NCI-H345 (cell line): Measurements from ENCODE around the gene CLEC20A.
"Not testable (repeated sequence)": the region's sequence is repeated elsewhere in the genome, so short reads cannot be mapped to it uniquely, and the experiment has no call there.

Experiments used
- DNase-seq: peaks from one replicate; lab custom pipeline; 2025; lab: John Stamatoyannopoulos, UW

Gene CLEC20A

DNA sequence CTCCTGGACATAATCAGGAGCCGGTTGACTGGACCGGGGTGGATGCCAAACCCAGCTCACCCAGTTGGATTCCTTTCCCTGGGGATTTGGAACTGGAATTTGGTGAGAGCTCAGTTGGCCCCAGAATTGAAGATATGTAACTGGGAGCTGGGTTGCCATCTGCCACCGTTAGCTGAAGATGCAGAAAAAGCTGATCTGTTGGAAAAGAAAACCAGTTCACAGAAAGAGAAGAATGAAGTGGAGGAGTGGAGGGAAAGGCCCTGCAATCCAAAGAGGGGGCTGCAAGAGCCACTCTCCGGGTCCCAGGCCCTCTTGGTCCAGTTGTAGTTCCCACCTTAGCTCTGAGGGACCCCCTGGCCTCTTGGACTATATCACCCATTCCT, 32.2 kb upstream of the CLEC20A start:
- no peak for DNase-seq

DNA sequence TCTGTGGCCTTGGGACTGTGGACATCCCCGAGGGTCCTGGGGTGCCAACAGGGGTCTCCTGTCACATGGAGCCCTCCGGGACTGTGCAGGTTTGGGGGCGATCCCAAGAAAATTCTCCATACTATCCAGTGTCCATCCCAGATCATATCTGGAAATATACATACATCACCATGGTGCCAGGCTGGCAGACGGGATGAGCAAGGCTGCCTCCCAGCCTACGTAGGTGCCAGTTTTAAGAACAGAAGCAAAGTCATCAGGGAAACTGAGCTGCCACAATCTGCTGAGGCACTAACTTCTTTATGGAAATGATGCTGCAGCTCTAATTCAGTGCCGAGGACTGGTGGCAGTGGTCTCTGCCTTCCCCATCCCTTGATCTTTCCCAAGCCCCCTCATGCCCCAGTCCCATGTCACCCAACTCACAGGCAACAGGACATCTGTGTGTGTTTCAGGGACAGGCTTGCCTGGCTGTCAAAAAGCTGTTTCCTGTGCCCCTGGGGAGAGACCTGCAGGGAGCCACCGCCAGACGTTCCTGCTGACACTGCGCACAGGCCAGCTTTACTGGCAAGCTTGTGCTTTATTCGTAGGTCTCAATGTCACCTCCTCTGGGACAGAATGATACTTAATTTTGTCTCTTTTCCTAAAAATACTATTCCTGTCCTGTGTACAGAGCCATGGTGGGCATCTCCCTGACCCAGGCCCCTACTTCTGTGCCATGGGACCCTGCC, 31.6 kb upstream of the CLEC20A start:
- DNase-seq: peak; percentile 82

DNA sequence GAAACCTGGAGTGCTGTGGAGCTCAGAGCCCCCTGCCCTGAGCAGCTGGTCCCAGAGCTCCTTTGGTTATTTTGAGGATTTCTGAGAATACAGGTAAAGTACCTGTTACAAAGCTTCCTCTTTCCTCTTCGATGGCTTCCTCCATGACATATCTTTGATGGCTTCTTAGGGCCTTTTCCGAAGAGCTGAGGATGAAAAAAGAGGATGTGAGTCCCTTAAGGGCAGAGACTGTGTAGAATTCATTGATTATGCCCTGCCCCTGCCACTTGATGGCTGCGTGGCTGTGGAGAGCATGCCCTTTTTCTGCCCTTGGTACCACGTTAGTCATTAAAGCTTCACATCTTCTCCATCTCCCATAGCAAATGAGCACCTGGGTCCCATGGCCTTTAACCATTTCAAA, 30.4 kb upstream of the CLEC20A start:
- no peak for DNase-seq

DNA sequence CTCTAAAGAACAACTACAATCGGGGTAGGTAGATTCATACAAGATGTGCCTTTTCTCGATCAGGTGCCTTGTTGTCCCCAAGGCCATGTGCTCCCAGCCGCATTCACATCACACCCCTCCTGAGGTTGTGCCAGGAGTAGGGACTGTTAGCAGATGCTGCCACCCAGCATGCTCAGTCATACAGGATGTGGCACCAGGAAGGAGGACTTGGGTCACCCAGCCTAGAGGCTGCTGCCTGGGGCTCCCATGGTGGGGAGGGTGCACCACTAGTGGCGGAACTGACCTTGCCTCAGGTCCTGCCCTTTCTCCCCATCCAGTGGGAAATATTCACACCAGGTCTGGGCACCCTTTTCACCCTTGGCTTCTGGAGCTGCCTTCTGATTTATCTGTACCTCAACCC, 24.5 kb upstream of the CLEC20A start:
- no peak for DNase-seq

DNA sequence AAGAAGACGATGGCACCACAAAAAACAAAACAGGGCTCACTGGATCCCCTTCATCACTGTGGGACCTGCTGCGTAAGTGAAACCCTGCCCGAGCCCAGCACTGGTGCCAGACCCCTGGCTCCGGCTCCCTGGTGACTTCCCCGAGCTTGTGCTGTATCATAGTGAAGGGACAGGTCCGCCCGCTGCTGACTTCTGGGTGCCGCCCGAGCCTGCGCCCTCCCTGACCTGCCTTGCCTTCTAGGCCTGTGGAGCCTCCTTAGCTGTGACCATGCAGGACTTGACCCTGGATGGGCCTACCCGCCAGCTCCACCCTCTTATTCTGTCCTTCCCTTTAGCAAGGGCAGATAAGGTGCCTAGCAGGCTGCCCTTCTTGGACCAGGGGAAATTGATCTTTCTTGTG, 24.0 kb upstream of the CLEC20A start:
- DNase-seq: no peak

DNA sequence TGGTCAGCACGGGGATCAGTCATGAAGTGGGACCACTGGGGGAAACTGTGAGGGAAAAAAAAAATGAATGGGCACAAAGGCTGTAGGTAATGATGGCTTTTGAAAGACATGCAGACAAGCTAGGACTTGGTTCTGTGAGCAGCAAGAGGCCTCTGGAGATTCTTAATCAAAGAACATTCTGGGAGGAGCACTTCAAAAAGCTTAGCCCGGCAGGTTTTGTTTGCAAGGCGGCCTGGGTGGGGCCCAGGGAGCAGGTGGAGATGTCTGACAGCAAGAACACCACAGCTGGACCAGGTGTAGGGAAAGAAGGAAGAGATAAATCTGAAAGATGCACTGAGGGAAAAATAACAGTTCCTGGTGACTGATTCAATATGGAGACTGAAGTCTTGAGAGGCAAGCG, 22.1 kb upstream of the CLEC20A start:
- peak; percentile 73 for DNase-seq

DNA sequence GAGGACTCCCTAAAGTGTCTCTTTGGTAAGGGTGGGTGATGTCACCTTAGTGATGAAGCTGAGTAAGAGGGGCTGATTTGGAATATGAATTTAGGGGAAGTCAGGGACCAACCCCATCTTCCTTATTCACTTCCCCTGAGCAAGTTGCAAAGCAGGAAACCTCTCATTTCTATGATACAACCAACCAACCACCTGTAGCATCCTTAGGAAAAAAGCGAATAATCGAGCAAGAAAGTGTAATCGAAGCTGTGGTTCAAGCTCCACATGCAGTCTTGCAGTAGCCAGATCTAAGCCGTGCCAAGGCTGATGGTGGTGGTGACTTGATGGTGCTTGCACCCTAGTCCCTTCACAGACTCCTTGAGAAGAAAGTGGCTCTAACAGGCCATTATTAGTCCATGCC, 19.3 kb upstream of the CLEC20A start:
- no peak for DNase-seq

DNA sequence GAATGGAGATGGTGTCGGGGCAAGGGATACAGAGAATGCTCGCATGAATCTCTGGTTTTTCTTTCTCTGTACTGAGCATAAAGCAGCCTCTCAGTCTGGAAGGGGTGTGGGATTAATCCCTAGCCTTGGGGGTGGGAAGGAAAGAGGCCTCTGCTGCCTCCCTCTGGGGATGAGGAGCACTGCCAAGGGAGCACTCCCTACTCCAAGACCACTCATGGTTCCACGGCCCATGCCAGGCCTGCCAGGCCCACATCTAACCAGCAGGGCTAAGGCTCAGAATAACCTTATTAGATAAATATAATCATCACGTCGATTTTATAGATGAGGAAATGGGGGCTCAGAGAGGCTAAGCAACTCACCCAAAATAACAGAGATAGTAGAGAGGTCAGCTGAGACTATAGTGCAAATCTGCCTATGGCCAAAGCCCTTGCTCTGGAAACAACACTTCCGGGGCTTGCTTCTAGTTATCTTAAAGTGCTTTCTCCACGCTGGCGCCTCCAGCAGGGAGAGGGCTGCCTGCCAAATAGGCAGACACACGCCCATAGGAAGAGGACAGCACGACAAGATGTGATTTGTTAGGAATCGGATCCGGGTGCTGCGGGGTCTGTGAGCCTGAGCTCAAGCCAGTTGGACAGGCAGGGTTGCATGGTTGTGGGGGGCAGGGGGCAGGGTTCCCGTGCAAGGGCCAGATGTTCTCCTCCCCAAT, 16.7 kb upstream of the CLEC20A start:
- DNase-seq: no peak

DNA sequence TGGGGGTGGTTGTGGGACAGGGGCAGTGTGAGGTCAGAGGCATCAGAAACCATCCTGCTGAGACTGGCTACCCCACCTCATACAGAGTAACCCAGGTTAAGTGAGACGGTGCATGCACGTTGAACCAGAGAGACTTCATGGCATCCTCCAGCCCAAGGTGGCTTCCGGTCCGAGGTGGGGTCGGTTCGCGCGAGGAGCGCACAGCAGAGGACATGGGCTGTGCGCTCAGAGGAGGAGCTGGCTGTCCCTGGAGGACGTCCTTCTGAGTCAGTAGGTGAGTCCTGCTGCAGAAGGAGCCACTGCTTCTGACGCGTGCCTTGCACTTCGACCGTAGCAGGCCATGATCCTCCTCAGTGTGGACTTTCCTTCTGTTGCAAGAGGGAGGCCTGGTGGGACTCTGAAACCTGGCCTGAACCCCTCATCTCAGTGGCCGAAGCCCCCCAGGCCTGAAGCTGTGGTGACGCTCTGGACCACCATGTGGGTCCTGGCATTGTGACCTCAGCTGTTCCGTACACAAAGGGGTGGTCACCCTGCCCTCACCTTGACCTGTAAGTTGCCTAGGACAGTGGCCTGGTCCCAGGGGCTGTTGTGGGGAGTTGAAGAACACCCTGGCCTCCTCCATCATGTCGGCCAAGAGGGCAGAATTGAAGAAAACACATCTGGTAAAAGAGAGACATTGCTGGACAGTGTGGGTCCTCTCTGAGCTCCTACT, 16.0 kb upstream of the CLEC20A start, which contains the start of gene TEX35:
Gene TEX35, plus strand, starts transcription at position 544 of the 712 bp plus-strand sequence. Its CDS starts 80 bp downstream, at position 624.
- DNase-seq: no peak

DNA sequence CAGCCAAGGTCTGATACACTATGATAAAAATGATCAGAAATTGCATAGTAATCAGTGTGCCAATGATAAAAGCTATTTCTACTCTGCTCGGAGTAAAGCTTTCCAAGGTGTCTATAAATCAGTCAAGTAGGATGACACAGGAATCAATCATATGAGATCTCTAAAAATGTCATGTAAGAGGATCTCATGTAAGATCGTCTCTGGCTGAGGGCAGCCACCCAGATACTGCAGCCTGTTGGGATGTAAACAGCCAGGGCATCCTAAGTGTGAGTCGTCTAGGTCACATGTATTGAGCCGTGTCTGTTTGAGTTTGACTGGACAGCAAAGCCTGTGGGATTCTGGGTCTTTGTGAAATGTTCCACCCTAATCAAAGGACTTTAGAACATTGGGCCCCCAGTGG, 13.4 kb upstream of the CLEC20A start:
- no peak for DNase-seq

DNA sequence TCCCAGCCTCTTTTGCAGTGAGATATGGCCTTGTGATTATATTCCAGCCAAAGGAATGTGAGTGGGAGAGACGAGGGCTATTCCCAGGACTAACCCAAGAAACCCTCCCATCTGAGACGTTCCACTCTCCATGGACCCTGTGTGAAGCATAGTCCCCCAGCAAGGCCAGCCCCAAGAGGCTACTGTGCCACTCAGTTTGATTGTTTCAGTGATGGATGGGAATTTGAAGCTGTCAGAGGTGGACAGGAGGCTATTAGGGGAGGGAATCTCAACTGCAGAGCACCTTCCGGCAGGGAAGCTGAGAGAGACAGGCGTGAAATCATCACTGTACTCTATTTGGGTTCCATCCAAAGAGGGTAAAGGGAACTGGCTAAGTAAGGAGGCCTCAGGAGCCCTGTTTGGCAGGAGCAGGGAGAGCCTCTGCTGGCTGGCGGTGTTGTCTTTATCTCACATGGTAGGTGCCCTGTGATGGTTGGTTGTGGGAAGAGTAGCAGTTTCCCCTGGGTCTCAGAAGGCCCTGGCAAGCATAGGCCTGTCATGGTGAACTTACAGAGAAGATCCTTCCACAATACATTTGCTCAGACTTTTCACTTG, 12.7 kb upstream of the CLEC20A start:
- no peak for DNase-seq

DNA sequence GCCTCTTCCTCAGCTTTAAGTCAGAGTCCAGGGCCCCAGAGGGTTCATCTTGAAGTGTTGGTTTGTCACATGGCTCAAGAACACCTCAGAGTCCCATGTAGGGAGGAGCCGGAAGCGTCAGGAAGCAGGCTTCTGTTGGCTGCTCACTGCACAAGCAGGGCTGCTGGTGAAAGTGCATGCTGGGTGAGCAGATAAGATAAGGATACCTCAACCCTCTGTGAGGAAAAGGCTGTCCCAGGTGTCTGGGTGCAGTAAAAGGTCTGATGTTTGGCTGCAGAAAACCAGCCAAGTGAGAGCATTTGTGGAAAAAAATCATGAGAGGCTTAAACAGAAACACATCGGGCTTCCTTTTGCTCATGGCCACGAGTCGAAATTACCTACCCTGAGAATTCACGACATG, 9.9 kb upstream of the CLEC20A start:
- no peak for DNase-seq

DNA sequence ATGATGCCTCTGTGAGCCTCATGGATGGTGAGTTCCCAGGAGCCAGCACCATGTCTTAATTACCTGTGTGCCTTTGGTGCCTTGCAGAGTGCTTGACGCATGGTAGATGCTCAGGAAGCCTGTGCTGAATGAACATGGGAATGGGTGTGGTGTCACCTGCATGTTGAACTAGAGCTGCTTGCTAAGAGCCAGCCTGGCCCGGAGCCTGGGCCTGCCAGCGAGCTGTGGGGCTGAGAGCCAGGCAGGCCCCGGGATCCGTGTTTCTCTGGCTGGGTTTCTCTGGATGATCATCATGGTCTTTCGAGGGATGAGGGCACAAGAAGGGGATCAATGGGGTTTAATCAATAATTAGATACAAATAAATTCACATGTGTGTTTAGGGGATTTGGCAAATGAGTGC, 9.4 kb upstream of the CLEC20A start:
- no peak for DNase-seq

DNA sequence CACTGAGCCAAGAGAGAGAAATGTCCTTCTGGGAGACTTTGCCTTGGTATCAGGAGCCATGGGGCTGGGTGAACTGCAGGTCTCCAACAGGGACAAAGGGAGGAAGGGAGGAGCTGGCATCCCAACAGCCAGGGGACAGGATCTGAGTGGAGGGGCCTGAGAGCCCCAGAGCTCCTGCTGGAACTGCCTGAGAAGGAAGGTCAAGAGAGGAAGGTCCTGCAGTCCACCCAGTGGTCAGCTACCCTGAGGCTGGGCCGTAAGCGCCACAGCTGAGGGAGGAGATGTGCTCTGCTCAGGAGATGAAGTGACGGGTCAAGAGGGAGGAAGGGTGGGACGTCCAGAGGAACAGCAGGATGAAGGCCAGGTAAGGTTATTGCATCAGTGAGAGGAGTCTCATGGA, 7.5 kb upstream of the CLEC20A start:
- DNase-seq: no peak

DNA sequence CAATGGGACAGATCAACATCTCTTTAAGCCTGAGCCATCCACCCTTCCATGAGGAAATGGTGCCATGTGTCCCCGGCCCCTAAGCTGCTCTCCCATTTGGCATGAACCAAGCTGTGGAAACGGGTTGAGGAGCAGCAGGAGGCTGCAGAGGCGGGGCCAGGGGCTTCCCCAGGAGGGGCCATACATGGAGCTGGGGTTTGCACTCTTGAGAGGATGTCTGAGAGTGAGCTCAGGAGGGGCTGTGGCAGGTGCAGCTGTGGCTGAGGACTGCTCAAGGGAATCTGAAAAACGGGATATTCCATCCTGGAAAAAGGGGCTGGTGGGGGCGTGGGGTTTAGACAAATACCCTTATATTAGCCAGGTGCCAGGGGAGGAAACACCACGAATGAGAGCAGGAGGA, 7.1 kb upstream of the CLEC20A start:
- no peak for DNase-seq

DNA sequence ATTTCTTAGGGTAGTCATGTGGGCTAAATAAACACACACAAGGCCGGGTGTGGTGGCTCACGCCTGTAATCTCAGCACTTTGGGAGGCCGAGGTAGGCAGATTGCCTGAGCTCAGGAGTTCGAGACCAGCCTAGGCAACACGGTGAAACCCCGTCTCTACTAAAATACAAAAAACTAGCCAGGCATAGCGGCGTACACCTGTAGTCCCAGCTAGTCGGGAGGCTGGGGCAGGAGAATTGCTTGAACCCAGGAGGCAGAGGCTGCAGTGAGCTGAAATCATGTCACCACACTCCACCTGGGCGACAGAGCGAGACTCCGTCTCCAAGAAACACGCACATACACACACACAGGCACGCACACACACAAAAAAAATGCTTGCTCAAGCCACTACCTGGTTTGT, 6.6 kb upstream of the CLEC20A start:
- not testable (repeated sequence) for DNase-seq

DNA sequence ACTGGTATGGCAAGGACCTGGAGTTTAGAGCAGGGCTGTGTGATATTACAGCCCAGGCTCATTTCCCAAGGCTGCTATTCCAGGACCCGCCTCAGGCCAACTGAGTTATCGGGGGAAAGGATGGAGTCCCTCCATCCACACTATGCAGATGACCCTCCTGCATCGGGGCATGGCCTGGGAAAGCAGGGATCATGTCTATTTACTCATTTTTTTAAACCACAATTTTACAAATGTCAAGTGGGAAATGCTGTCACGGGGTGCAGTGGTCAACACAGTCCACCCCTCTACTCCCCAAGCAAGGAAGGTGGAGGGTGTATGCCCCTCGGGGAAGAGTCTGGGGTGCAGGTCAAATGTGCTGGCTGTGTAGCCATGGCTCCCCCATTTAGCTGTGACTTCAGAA, 6.1 kb upstream of the CLEC20A start:
- no peak for DNase-seq

DNA sequence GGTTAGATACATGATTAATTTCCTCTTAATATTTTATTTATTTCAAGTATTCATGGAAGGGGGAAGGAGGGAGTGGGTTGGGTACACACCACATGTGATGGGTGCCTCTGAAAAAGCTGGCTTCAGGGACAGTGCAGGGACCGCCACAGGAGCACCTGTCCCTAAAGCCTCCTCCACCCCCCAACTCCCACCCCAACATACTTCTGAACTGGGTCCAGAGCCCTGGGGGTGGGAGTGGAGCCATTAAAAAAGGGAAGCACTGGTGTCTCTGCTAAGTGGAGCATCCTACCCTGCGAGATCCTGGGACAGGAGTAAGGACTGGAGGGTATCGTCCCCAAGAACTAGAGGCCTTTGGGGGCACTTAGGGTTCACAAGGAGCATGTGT, 5.6 kb upstream of the CLEC20A start:
- no peak for DNase-seq

DNA sequence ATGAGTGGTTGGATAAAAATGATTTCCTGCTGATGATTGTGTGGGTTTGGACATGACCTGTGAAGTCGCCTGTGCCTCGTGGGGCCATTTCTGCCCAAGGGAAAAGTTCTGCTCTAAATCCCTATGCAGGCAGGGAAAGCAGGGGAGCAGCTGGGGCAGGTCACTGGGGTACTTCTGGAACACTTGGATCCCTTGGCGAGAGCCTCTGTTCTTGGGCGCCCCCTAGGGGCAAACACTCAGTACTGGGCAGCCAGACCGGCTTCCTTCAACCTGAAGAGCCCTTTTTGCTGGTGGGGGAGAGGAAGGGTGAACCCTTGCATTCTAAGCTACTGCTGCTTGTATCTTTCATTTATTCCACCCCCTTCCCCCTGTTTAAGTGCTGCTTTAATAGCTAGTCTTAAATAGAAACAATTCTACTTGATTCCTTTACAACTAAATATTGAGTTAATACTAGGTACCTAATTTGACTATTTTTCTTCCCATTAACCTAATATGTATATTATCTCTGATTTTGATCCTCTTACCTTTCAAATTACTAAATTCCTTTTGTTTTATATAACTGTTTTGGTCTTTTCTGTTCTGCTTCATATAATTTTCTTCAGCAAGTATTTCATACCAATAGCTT, 5.1 kb upstream of the CLEC20A start:
- peak; percentile 60 for DNase-seq

DNA sequence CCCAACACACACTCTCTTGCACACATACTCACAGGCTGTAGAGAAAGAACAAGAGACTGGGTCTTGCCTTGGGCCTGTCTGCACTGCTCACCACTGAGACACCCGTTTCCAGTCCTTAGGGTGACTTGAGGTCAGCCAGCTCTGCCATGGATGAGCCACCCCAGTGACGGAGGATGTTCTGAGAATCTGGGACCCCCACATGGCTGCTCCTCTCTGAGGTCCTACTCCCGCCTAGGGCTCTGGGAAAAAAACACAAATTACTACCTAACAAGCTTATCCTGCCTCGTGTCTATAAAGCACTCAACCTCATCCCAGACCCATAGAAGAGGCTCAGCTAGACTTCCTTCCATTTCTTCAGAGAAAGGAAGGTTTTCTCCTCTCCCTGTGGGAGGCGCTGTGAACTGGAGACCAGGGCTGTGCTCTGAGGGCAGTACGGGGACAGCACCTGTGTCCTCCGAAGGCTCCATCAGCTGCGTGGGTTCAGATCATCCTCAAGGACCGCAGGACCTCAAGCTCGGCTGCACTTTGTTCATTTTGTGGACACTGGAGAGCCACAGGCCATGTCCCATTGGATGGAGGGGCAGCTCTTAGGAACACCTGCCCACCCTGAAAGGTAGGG, 4.3 kb upstream of the CLEC20A start:
- DNase-seq: no peak

DNA sequence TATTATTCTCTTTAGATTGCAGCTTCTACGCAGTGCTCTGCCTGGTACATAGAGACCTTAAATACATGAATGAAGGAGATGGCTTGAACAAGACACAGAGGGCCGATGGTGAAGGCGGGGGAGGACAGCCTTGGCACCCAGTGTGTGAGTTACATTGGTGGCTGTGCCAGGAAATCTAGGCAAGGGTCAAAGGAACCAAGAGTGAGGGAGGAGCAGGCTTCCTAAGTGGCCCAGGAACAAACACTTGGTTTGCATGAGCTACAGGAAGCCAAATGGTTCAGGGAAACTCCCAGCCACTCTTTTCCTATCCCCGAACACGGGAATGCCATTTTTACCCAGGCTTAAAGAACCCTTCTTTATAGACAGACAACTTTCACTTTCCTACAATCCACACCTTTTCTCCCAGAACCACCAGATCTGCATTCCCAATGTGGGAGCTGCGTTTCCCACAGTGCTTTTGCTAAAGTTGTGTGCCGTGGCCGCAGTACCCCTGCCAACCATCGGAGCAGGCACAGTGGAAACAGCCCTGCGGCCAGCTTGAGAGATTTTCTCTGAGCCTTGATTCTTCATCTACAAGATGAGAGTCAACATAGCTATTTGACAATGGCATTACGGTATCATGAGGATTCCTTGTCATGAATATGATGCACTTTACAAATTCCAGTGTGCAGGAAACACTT, 3.5 kb upstream of the CLEC20A start:
- DNase-seq: no peak
